Thyroid gland (tissue), 4 donors: Measurements from ENCODE around the gene HNRNPF.

Experiments
- POLR2A ChIP-seq, 2 donors: fragments of 450-650 bp; IDR thresholded peaks; one replicate each; pipeline ENCODE4 v1.6.1; 2017; ENCODE audit warnings: antibody characterized with exemption in 2 of 2, mild to moderate bottlenecking in 2 of 2, moderate library complexity in 1 of 2
- TF ChIP-seq, protein P1 (sequence below), 6 experiments: fragments of 200-600 bp in 3 of 6; fragments of 450-650 bp in 3 of 6; sonication (generic) in 3 of 6; IDR thresholded peaks; one replicate each; pipeline ENCODE4 v1.5.1; 2016 to 2019; ENCODE audit warnings: antibody characterized with exemption in 6 of 6, mild to moderate bottlenecking in 2 of 6, inconsistent platforms in 1 of 6, moderate library complexity in 1 of 6

DNA sequence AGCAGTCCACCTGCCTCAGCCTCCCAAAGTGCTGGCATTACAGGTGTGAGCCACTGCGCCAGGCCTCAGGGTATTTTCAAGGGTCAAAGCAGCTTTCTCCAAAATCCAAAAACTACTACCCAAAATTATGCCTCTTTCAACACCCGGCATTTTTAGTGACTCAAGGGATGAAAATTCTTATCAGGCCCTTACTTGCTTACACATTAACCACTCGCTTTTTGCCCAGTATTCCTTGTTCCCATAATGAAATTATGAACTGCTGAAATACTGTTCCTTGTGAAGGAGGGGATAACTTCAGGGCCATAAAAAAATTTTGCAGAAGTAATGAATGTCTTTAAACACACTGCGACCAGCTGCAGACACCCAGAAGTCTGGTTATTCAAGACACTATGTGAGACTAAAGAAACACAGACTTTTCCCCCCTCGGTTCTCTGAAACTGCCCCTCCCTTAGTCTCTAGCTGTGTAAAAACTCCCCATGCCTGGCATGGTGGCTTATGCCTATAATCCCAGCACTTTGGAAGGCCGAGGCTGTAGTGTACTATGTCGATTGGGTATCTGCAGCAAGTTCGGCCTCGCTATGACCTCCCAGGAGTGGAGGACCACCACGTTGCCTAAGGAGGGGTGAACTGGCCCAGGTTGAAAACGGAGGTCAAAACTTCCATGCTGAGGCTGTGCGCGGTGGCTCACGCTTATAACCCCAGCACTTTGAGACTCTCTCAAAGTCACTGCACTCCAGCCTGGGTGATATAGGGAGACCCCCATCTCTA lies 25.6 kb downstream of the HNRNPF start:
- TF ChIP-seq, protein P1, sequence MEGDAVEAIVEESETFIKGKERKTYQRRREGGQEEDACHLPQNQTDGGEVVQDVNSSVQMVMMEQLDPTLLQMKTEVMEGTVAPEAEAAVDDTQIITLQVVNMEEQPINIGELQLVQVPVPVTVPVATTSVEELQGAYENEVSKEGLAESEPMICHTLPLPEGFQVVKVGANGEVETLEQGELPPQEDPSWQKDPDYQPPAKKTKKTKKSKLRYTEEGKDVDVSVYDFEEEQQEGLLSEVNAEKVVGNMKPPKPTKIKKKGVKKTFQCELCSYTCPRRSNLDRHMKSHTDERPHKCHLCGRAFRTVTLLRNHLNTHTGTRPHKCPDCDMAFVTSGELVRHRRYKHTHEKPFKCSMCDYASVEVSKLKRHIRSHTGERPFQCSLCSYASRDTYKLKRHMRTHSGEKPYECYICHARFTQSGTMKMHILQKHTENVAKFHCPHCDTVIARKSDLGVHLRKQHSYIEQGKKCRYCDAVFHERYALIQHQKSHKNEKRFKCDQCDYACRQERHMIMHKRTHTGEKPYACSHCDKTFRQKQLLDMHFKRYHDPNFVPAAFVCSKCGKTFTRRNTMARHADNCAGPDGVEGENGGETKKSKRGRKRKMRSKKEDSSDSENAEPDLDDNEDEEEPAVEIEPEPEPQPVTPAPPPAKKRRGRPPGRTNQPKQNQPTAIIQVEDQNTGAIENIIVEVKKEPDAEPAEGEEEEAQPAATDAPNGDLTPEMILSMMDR (IDR thresholded peaks at IDR 0.05): no peak
- TF ChIP-seq POLR2A (IDR thresholded peaks at IDR 0.05): no peak
